Stimulated activated naive CD8-positive, alpha-beta T cell treated with anti-CD3 and anti-CD28 coated beads, Interleukin-15, Interleukin-2, amounts not matched to agents 100 ng/mL and 50 ng/mL, for 24 hours (primary cell): ENCODE data around the gene THBS3.
"Not testable (repeated sequence)": the region's sequence is repeated elsewhere in the genome, so short reads cannot be mapped to it uniquely, and the experiment has no call there.

Experiments used
- H3K27ac Mint-ChIP-seq: one replicate; pipeline ENCODE4 v1.8.0; 2021; ENCODE audit warnings: mild to moderate bottlenecking, mixed read lengths
- H3K27me3 Mint-ChIP-seq: one replicate; pipeline ENCODE4 v1.8.0; 2021; ENCODE audit warnings: mixed read lengths
- H3K36me3 Mint-ChIP-seq: one replicate; pipeline ENCODE4 v1.8.0; 2021; ENCODE audit warnings: low read depth, mixed read lengths
- H3K4me1 Mint-ChIP-seq: one replicate; pipeline ENCODE4 v1.8.0; 2021; ENCODE audit warnings: low read depth, mixed read lengths
- H3K4me3 Mint-ChIP-seq: one replicate; pipeline ENCODE4 v1.8.0; 2021; ENCODE audit warnings: mild to moderate bottlenecking, mixed read lengths
- H3K9me3 Mint-ChIP-seq: one replicate; pipeline ENCODE4 v1.8.0; 2021; ENCODE audit warnings: mixed read lengths

THBS3 gene

GRCh38 chr1:155202731-155203515, 4.8 kb downstream of the THBS3 start:
- Mint-ChIP-seq H3K4me3 (no peak overlapping the region), H3K4me1 (peaks cover 11% of the 10 kb centered on the region), H3K27ac (no peak overlapping the region), H3K36me3 (no peaks in the 10 kb centered on the region), H3K9me3 (no peaks in the 10 kb centered on the region), H3K27me3 (no peaks in the 10 kb centered on the region)

- H3K4me3 Mint-ChIP-seq = no peak overlapping the region
- H3K4me1 Mint-ChIP-seq = peaks cover 6% of the 10 kb centered on the region
- H3K9me3 Mint-ChIP-seq = no peaks in the 10 kb centered on the region
- peaks cover 3% of the 10 kb centered on the region for H3K36me3 Mint-ChIP-seq
- H3K27ac Mint-ChIP-seq = no peak overlapping the region
- no peaks in the 10 kb centered on the region for H3K27me3 Mint-ChIP-seq
Measured at GRCh38 chr1:155202198-155202597, 5.5 kb downstream of the THBS3 start.

DNA sequence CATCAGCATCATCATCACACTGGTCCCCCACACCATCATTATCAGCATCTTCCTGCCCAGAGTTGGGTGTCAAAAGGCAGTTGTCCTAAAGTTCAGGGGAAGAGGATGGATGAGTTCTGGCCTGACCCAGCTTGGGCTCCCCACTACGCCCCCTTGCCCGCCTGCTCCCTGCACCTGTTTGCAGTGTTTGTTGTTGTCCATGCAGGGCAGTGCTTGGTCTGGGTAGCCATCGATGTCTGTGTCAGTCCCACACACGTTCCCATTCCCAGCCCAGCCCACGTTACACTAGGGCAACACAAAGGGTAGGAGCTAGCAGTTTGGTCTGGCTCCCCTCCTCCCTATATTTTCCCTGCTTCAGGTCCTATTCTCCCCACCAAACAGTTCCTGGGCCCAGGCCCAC, 6.8 kb downstream of the THBS3 start:
- Mint-ChIP-seq H3K9me3 (no peaks in the 10 kb centered on the region), H3K36me3 (peaks cover 10% of the 10 kb centered on the region), H3K27ac (no peak overlapping the region), H3K4me1 (peaks cover 5% of the 10 kb centered on the region), H3K27me3 (no peaks in the 10 kb centered on the region), H3K4me3 (no peak overlapping the region)

GRCh38 chr1:155199792-155200191, 7.9 kb downstream of the THBS3 start:
- Mint-ChIP-seq H3K27me3 (no peaks in the 10 kb centered on the region), H3K4me3 (no peak overlapping the region), H3K36me3 (peaks cover 10% of the 10 kb centered on the region), H3K27ac (no peak overlapping the region), H3K4me1 (peaks cover 14% of the 10 kb centered on the region), H3K9me3 (no peaks in the 10 kb centered on the region)

GRCh38 chr1:155198547-155198906, 9.2 kb downstream of the THBS3 start:
- Mint-ChIP-seq H3K9me3 (no peaks in the 10 kb centered on the region), H3K27ac (no peak overlapping the region), H3K4me1 (peaks cover 25% of the 10 kb centered on the region), H3K4me3 (no peak overlapping the region), H3K27me3 (no peaks in the 10 kb centered on the region), H3K36me3 (peaks cover 10% of the 10 kb centered on the region)

DNA sequence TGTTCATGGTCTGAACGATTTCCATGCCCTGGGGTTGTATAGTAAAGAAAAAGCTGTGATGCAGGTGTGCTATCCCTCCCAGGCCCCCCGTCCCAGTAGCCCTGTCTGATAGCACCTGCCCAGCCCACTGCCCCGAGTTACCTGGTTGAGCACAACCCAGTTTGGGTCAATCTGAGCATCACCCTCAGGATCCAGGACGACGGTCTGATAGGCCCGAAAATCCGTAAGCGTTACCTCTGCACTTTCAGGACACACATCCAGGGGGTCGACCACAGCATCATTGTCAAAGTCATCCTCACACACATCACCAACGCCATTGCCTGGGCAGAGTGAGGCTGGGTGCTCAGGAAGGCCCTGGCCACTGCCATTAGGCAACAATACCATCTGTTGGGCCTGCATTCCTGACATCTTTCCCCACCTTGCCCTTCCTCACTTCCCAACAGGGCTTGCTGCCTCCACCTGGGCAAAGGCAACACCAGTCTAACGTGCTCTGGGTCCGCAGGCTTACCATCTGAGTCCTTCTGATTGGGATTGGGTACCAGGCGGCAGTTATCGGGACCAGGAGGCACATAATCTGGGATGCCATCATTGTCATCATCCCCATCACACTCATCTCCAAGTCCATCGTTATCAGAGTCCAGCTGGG, 9.7 kb downstream of the THBS3 start:
- H3K4me3 Mint-ChIP-seq = no peak overlapping the region
- H3K36me3 Mint-ChIP-seq = peaks cover 10% of the 10 kb centered on the region
- no peaks in the 10 kb centered on the region for H3K27me3 Mint-ChIP-seq
- no peaks in the 10 kb centered on the region for H3K9me3 Mint-ChIP-seq
- no peak overlapping the region for H3K27ac Mint-ChIP-seq
- H3K4me1 Mint-ChIP-seq = peaks cover 30% of the 10 kb centered on the region

DNA sequence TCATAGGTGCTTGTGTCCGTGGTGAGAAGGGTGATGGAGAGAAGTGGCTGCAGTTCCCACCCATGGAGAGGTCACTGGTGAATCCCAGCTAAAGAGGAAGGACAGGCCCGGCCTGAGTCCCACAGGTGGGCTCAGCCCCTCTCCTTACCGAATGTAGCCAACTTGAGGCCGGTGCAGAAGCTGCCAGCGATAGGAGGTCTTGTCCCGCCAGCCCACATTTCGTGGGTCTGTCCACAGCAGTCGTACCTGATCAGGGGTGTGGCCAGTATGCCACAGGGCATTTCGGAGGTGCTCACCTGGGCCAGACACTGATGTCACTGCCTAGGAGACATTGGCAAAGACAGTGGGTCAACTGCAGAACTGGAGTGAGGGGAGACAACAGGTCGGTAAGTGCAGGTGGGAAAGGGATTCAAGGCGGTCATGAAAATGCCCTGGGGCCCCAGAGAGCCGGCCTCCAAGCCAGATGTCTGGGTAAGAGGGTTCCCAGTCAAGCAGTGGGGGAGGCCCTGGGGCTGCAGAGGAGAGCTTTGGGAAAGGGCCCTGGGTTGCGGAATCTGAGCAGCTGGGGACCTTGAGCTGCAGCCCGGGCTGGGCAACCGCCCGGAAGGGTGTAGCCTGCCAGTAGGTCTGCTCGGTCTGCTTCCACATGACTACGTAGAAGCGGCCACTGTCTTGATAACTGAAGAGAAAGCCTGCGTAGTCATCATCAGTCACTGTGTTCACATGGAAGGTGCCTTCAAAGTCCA, 10.6 kb downstream of the THBS3 start:
- no peak overlapping the region for H3K27ac Mint-ChIP-seq
- H3K4me1 Mint-ChIP-seq = peaks cover 36% of the 10 kb centered on the region
- no peak overlapping the region for H3K4me3 Mint-ChIP-seq
- H3K27me3 Mint-ChIP-seq = no peaks in the 10 kb centered on the region
- H3K9me3 Mint-ChIP-seq = no peaks in the 10 kb centered on the region
- H3K36me3 Mint-ChIP-seq = peaks cover 10% of the 10 kb centered on the region

- peak overlapping the region; percentile 79 for H3K27ac Mint-ChIP-seq
Measured at GRCh38 chr1:155196103-155196892, 11.4 kb downstream of the THBS3 start.

GRCh38 chr1:155195201-155196102, 12.2 kb downstream of the THBS3 start:
- H3K4me3 Mint-ChIP-seq = peak overlapping the region; percentile 88
- peaks cover 10% of the 10 kb centered on the region for H3K36me3 Mint-ChIP-seq
- peaks cover 39% of the 10 kb centered on the region for H3K4me1 Mint-ChIP-seq
- H3K9me3 Mint-ChIP-seq = no peaks in the 10 kb centered on the region
- peak overlapping the region; percentile 79 for H3K27ac Mint-ChIP-seq
- no peaks in the 10 kb centered on the region for H3K27me3 Mint-ChIP-seq

More at GRCh38 chr1:155196103-155196892, 11.4 kb downstream of the THBS3 start:
- no peaks in the 10 kb centered on the region for H3K27me3 Mint-ChIP-seq
- H3K4me1 Mint-ChIP-seq = peaks cover 39% of the 10 kb centered on the region
- H3K4me3 Mint-ChIP-seq = peak overlapping the region; percentile 88
- peaks cover 10% of the 10 kb centered on the region for H3K36me3 Mint-ChIP-seq
- no peaks in the 10 kb centered on the region for H3K9me3 Mint-ChIP-seq

- H3K9me3 Mint-ChIP-seq, H3K27me3 Mint-ChIP-seq: not testable (repeated sequence)
- Mint-ChIP-seq H3K36me3 (peaks cover 10% of the 10 kb centered on the region), H3K4me1 (peaks cover 39% of the 10 kb centered on the region), H3K27ac (peak overlapping the region; percentile 96), H3K4me3 (peak overlapping the region; percentile 88)
Measured at GRCh38 chr1:155193991-155194240, 13.8 kb downstream of the THBS3 start.

DNA sequence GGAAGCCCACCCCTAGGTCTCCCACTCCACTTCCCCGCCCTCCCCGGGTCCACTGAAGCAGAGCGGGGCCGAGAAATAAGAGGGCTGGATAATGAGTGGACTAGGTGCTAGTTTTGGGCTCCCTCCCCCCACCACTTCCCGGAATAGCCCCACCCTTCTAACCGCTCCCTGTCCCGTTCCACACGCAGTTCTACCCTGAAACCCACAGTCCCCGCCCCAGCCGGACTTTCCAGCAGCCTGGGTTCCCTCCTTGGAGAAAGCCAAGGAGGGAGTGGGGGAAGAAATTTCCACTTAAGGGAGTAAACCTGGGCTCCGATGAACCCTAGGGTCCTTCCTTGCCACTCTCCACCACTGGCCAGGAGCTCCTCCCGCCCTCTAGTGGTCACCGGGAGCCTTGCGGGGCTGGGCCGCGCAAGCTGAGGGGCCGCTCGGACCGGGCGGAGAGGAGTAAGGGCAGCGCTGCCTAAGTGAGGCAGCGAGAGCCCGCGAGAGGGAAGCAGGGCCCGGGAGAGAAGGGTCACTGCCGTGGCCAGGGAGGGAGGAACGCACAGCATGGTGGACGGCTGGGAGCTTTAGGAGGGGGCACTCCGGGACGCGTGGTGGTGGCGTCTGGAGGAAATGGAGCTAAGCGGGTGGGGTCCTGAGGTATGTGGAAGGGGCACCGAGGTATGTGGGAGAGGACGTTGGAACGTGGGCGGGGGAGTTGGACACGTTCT, 14.3 kb downstream of the THBS3 start:
- Mint-ChIP-seq H3K4me3 (peak overlapping the region; percentile 88), H3K9me3 (no peaks in the 10 kb centered on the region), H3K4me1 (peaks cover 39% of the 10 kb centered on the region), H3K27me3 (no peaks in the 10 kb centered on the region), H3K27ac (peak overlapping the region; percentile 96), H3K36me3 (peaks cover 10% of the 10 kb centered on the region)

GRCh38 chr1:155192346-155193274, 15.1 kb downstream of the THBS3 start:
- Mint-ChIP-seq H3K27me3 (no peaks in the 10 kb centered on the region), H3K4me3 (peak overlapping the region; percentile 88), H3K27ac (peak overlapping the region; percentile 96), H3K9me3 (no peaks in the 10 kb centered on the region), H3K4me1 (peaks cover 43% of the 10 kb centered on the region), H3K36me3 (peaks cover 8% of the 10 kb centered on the region)

DNA sequence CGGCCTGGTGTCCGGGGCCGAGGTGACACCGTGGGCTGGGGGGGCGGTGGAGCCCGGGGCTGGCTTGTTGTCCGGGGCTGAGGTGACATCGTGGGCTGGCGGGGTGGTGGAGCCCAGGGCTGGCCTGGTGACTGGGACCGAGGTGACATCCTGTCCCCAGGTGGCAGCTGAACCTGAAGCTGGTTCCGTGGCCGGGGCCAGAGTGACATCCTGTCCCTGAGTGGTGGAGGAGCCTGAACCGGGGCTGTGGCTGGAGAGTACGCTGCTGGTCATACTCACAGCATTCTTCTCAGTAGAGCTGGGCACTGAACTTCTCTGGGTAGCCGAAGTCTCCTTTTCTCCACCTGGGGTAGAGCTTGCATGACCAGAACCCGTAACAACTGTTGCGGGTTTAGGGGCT, 15.8 kb downstream of the THBS3 start:
- peak overlapping the region; percentile 29 for H3K27ac Mint-ChIP-seq
- H3K4me3 Mint-ChIP-seq = no peak overlapping the region
- H3K36me3 Mint-ChIP-seq = peaks cover 5% of the 10 kb centered on the region
- no peaks in the 10 kb centered on the region for H3K9me3 Mint-ChIP-seq
- H3K27me3 Mint-ChIP-seq = no peaks in the 10 kb centered on the region
- peaks cover 43% of the 10 kb centered on the region for H3K4me1 Mint-ChIP-seq
